ENCODE results near the gene LPIN2. TPM values are rescaled to one million over a fixed set of nuclear protein-coding genes. Genes with fewer than 3 reads are reported as not detected.

Gene LPIN2
- total RNA-seq, 1 donor from 2014 or later = 92.8 TPM

DNA sequence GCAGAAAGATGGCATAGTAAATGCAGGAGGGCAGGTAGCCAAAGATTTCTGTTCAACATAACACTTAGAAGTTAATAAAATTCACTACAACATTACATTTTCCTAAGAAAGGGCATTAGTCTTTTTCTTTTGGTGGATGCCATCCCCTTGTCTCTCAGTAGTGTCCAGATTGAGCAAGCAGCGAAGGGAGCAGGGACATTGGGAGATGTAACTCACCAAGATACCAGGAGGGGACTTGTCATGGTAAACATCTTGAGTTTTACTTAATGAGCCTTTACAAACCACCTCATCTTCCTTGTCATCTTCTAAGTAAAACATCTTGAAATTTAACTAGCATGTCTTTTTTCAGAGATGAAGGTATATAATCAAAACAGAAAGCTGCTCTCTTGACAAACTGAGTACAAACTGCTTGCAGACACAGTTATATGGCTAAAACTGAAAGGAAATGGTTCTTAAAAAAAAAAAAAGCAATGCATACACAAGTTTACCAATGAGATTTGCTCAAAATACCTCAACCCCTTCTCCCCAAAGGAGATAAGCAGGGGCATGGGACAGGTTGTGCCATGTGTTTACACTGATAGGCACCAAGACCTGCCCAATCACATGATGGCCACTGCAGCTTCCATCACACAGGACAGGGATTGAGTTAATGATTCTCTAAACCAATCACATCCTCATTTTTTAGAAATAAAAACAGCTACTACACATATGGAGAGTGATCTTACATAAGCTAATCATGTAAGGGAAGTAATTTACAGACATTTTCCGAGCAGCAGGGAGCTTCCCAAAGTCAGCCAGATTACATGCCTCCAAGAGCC lies 30.3 kb downstream of the LPIN2 start:
- intact Hi-C loops (cut with micrococcal nuclease) = loop anchor here (1.0 kb wide), 3 partner anchors 22 to 265 kb away; partner anchors contain the start of gene MYL12A

DNA sequence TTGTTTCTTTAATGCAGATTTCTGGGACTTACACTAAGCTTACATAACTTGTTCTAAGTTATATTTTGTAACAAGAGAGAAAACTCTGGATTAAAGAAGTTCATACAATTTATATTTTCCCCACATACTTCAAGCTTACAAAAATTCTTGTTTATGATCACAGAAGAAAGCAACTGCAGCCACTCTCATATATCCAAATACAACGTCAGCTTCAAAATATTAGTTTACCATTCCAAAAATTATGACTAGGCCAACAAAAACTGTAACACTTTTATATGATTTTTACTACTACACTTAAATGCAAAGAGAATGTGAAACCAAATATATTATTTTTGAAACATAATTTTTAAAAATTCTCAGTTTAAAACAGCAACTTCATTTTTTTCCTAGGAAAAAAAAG lies 30.9 kb downstream of the LPIN2 start:
- intact Hi-C loops (cut with micrococcal nuclease) = loop anchor here (1.0 kb wide), 3 partner anchors 22 to 265 kb away; partner anchors contain the start of gene MYL12A

GRCh38 chr18:2981212-2981728 lies 31.7 kb downstream of the LPIN2 start:
- intact Hi-C loops (cut with micrococcal nuclease) = loop anchor here (1.0 kb wide), 1 partner anchor 9 kb away; no protein-coding TSS in a partner anchor

GRCh38 chr18:2979871-2980790 lies 32.8 kb downstream of the LPIN2 start:
- intact Hi-C loops (cut with micrococcal nuclease) = no loop called here

DNA sequence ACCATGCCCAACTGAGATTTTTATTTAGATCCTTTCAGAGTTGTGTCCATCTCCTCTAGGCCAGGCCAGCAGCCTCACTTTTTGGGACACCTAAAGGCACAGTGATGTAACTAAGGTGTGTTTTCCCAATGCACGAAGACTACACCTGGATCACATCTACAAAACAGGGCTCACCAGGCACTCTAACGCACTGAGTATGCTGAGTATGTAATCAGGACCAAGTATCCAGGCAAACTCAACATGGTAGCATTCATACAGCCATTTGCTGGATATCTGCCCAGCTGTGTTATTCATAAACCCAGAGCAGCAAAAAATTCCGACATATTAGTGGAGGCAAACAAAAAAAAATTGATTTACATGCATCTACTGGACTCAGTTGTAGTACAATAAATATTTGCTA lies 33.8 kb downstream of the LPIN2 start:
- intact Hi-C loops (cut with micrococcal nuclease) = no loop called here

- intact Hi-C loops (cut with micrococcal nuclease) = no loop called here
Observed at GRCh38 chr18:2978661-2979106, 34.3 kb downstream of the LPIN2 start.

- intact Hi-C loops (cut with micrococcal nuclease) = no loop called here
Observed at GRCh38 chr18:2978208-2978607, 34.7 kb downstream of the LPIN2 start.

DNA sequence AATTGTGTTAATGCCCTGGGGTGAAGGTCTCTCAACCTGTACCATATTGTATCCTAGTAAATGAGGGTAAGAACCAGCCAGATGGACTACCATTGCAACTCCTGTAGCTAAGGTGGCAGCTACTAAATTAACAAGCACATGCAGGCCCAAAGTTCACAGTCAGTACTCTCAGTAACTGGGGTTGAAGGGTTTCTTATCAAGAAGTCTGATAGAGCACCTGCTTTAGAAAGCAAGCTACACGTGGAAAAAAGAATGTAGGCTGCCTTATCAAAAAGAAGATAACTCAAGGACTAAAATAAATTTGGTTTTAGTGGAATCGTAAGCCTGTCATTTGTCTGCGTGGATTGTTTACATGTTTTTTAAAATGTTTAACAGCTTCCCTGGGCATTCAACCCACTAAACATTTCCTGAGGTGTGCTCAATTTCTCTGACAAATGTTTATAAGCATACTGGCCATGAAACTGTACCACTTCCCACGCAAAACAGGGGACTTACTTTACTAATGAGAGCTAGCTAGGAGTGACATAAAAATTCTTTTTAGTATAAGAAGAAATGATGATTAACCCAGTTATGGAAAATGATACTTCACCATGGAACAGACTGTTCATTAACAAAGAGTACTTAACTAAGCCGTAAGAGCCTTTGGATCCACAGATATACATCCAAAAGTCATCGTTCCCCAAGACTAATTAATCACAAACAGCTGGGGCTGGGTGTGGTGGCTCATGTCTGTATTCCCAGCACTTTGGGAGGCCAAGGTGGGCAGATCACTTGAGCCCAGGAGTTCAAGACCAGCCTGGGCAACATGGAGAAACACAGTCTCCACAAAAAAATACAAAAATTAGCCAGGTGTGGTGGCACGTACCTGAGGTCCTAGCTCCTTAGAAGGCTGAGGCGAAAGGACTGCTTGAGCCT lies 36.5 kb downstream of the LPIN2 start:
- intact Hi-C loops (cut with micrococcal nuclease) = no loop called here

DNA sequence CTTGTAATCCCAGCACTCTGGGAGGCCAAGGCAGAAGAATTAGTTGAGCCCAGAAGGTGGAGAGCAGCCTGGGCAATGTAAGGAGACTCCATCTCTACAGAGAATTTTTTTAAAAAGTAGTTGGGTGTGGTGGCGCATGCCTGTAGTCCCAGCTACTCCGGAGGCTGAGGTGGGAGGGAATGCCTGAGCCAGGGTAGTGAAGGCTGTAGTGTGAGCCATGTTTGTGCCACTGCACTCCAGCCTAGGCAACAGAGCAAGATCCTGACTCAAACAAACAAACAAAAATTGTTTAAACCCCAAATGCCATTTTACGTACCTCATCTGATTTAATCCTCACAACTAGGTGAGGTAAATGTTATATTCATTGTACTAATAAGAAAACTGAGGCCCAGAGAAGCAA lies 38.2 kb downstream of the LPIN2 start:
- intact Hi-C loops (cut with micrococcal nuclease) = loop anchor here (5.0 kb wide), 1 partner anchor 382 kb away; no protein-coding TSS in a partner anchor

- intact Hi-C loops (cut with micrococcal nuclease) = loop anchor here (1.0 to 5.0 kb wide), 3 partner anchors 9 to 380 kb away; no protein-coding TSS in a partner anchor
Observed at GRCh38 chr18:2971741-2972552, 41.0 kb downstream of the LPIN2 start.

GRCh38 chr18:2970772-2971659 lies 41.9 kb downstream of the LPIN2 start:
- intact Hi-C loops (cut with micrococcal nuclease) = loop anchor here (5.0 kb wide), 1 partner anchor 379 kb away; no protein-coding TSS in a partner anchor

DNA sequence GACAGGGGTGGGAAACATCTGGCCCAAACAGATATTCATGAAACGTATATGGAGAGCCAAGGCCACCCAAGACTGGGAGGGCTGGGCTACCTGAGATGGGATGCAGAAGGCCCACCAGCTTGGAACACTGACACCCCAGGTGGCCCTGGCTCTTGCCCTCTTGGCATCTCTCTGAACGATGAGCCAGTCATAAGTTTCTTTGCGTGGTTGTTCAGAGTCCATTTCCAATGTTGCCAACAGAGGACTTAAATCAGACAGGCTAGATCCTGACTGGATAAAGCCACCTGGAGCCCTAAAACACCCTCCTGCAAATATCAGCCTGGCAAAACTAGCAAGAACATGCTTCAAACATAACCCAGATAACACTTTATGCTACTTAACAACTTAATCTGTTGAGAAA lies 42.6 kb downstream of the LPIN2 start:
- intact Hi-C loops (cut with micrococcal nuclease) = loop anchor here (5.0 kb wide), 1 partner anchor 378 kb away; no protein-coding TSS in a partner anchor

- intact Hi-C loops (cut with micrococcal nuclease) = loop anchor here (5.0 to 10.0 kb wide), 2 partner anchors 377 to 395 kb away; partner anchors contain the start of genes METTL4 and NDC80
Observed at GRCh38 chr18:2969695-2970094, 43.2 kb downstream of the LPIN2 start.

GRCh38 chr18:2968606-2969005 lies 44.3 kb downstream of the LPIN2 start:
- intact Hi-C loops (cut with micrococcal nuclease) = loop anchor here (10.0 kb wide), 1 partner anchor 394 kb away; the partner anchor contains the start of genes METTL4 and NDC80

GRCh38 chr18:2967820-2968219 lies 45.1 kb downstream of the LPIN2 start:
- intact Hi-C loops (cut with micrococcal nuclease) = loop anchor here (10.0 kb wide), 1 partner anchor 393 kb away; the partner anchor contains the start of genes METTL4 and NDC80

GRCh38 chr18:2967357-2967756 lies 45.6 kb downstream of the LPIN2 start:
- intact Hi-C loops (cut with micrococcal nuclease) = loop anchor here (10.0 kb wide), 1 partner anchor 393 kb away; the partner anchor contains the start of genes METTL4 and NDC80

- intact Hi-C loops (cut with micrococcal nuclease) = loop anchor here (10.0 kb wide), 1 partner anchor 392 kb away; the partner anchor contains the start of genes METTL4 and NDC80
Observed at GRCh38 chr18:2966560-2966959, 46.4 kb downstream of the LPIN2 start.

DNA sequence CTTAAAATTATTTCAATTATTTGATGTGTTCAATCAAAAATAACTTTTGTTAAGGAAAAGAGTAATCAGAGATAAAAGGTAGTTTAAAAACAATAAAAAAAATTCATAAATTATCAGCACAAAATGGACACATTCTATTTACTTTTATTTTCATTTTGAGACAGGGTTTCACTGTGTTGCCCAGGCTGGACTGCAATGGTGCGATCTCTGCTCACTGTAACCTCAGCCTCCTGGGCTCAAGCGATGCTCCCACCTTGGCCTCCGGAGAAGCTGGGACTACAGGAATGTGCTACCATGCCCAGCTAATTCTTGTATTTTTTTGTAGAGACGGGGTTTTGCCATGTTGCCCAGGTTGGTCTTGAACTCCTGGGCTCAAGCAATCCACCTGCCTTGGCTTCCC lies 47.1 kb downstream of the LPIN2 start:
- intact Hi-C loops (cut with micrococcal nuclease) = loop anchor here (10.0 kb wide), 1 partner anchor 391 kb away; the partner anchor contains the start of genes METTL4 and NDC80

Data from T-helper 1 cell treated with Interleukin-12 subunit alpha and Interleukin-12 subunit beta and Interleukin-4 antibody, amounts not matched to agents 30 ng/mL and 1 ng/mL, for 36 hours (primary cell).